ENCODE measurements around the gene NSFL1C.

NSFL1C gene

GRCh38 chr20:1392693-1393506 is 73.7 kb downstream of the NSFL1C start, which contains the start of gene FKBP1A:
FKBP1A (minus strand) TSS chr20:1393054; CDS start chr20:1392998, 56 bp downstream.
- H3K9ac ChIP-seq (ENCODE audit: low read depth, low read length): peak within 1 kb of the TSS; percentile 80
- ATAC-seq (ENCODE audit: insufficient read depth, low read depth) (peak; percentile 85), DNase-seq (peak; percentile 95)
- peak within 1 kb of the TSS; percentile 86 for H3K4me2 ChIP-seq (ENCODE audit: insufficient read depth, low read length)
- H3K79me2 ChIP-seq (ENCODE audit: insufficient read depth, low read length): peaks cover 53% of the 10 kb centered on the region
- H3K27me3 ChIP-seq (ENCODE audit: insufficient read depth, low read length, poor library complexity): no peaks in the 10 kb centered on the region
- H3K36me3 ChIP-seq (ENCODE audit: insufficient read depth, low read length): peaks cover 24% of the 10 kb centered on the region
- no peaks in the 10 kb centered on the region for H3K9me3 ChIP-seq (ENCODE audit: insufficient read depth, low read length, severe bottlenecking)
- H2AFZ ChIP-seq (ENCODE audit: low read depth, low read length): peak within 1 kb of the TSS; percentile 74
- TF ChIP-seq CTCF (IDR thresholded peaks at IDR 0.05; ENCODE audit: borderline replicate concordance, extremely low read depth, low read length, poor library complexity, severe bottlenecking): no peak
- peak within 1 kb of the TSS; percentile 86 to 94 for H3K4me3 ChIP-seq (ENCODE audit: low read depth in 1 of 2, low read length in 2 of 2)
- H3K27ac ChIP-seq (ENCODE audit: low read length): peak within 1 kb of the TSS; percentile 78
- peaks cover 79% of the 10 kb centered on the region for H3K4me1 ChIP-seq (ENCODE audit: insufficient read depth, low read length)
- H4K20me1 ChIP-seq (ENCODE audit: insufficient read depth, low read length): peaks cover 44% of the 10 kb centered on the region

- Histone ChIP-seq H3K4me1 (ENCODE audit: insufficient read depth, low read length) (peaks cover 75% of the 10 kb centered on the region), H3K9ac (ENCODE audit: low read depth, low read length) (peak overlapping the region; percentile 80), H3K4me3 (ENCODE audit: low read depth in 1 of 2, low read length in 2 of 2) (peak overlapping the region; percentile 86 to 94), H3K27ac (ENCODE audit: low read length) (peak overlapping the region; percentile 78), H4K20me1 (ENCODE audit: insufficient read depth, low read length) (peaks cover 49% of the 10 kb centered on the region), H3K36me3 (ENCODE audit: insufficient read depth, low read length) (peaks cover 24% of the 10 kb centered on the region), H3K79me2 (ENCODE audit: insufficient read depth, low read length) (peaks cover 58% of the 10 kb centered on the region), H3K4me2 (ENCODE audit: insufficient read depth, low read length) (peak overlapping the region; percentile 86), H3K27me3 (ENCODE audit: insufficient read depth, low read length, poor library complexity) (no peaks in the 10 kb centered on the region), H2AFZ (ENCODE audit: low read depth, low read length) (peak overlapping the region; percentile 66; the same call in 1 of the 2 replicates), H3K9me3 (ENCODE audit: insufficient read depth, low read length, severe bottlenecking) (no peaks in the 10 kb centered on the region)
- DNase-seq: no peak
- ATAC-seq (ENCODE audit: insufficient read depth, low read depth): peak; percentile 9; the same call in 1 of the 3 replicates
- TF ChIP-seq EZH2 (IDR thresholded peaks at IDR 0.05; ENCODE audit: borderline replicate concordance, low read depth, low read length, severe bottlenecking): no peak
- TF ChIP-seq CTCF (IDR thresholded peaks at IDR 0.05; ENCODE audit: borderline replicate concordance, extremely low read depth, low read length, poor library complexity, severe bottlenecking): no peak
Observed at GRCh38 chr20:1392443-1392692, 74.3 kb downstream of the NSFL1C start.
